GM10847 (cell line): ENCODE results near the gene BACH2.

Experiments
- POLR2A ChIP-seq: IDR thresholded peaks from 2 replicates; pipeline ENCODE4 v1.6.1; 2011; ENCODE audit not compliant: insufficient read length; ENCODE audit errors: extremely low read depth

The BACH2 gene

GRCh38 chr6:90192857-90193256 lies 103.8 kb downstream of the BACH2 start:
- no peak for TF ChIP-seq POLR2A

DNA sequence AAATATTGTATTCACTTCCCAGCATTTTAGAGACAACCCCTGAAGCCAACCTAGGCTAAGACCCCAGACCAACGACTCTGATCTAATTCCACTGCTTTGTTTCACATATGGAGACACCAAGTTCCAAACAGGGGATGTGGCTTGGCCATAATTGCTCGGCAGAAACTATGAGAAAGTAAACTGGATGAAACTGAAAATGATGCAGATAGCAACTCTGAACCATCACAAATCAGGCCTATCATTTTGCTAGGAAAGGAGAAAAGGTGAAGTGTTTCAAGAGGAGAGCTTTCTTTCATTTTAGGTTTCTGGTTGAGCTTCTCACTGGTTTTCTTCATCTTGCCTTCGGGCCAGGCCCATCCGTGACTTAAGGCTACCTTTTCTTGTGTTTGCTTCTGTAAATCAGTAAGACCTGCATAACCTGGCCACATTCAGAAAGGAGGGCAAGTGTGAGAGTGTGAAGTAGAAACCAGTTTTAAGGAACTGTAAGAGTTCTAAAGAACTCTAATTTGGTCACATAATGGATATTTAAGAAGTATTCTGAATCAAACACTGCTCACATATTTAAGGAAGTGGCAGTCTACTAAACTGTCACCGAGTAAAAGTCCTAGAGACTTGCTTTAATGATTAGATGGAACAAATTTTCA lies 105.8 kb downstream of the BACH2 start:
- TF ChIP-seq POLR2A, result no peak

DNA sequence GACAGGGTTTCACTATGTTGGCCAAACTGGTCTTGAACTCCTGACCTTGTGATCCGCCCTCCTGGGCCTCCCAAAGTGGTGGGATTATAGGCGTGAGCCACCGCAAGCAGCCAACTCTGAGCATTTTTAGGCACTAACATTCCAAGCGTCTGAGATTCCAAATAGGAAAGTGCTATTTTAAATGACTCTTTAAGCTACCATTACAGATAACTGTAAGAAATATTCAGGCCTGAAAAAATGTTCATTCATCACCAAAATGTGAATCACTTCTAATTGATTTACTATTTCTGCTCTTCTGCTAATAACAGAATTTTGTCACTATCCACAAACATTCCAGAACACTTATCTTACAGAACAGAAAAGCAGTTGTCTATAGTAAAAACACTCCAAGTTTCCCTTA lies 106.5 kb downstream of the BACH2 start:
- TF ChIP-seq POLR2A, result no peak

GRCh38 chr6:90187437-90188121 lies 109.1 kb downstream of the BACH2 start:
- no peak for TF ChIP-seq POLR2A

GRCh38 chr6:90186637-90187371 lies 109.8 kb downstream of the BACH2 start:
- no peak for TF ChIP-seq POLR2A

GRCh38 chr6:90186026-90186425 lies 110.6 kb downstream of the BACH2 start:
- no peak for TF ChIP-seq POLR2A

- TF ChIP-seq POLR2A, result no peak
Measured at GRCh38 chr6:90184334-90185298, 112.0 kb downstream of the BACH2 start.

GRCh38 chr6:90183587-90184333 lies 112.9 kb downstream of the BACH2 start:
- no peak for TF ChIP-seq POLR2A

GRCh38 chr6:90180526-90180925 lies 116.1 kb downstream of the BACH2 start:
- TF ChIP-seq POLR2A, result no peak

GRCh38 chr6:90179190-90180169 lies 117.2 kb downstream of the BACH2 start:
- TF ChIP-seq POLR2A, result no peak

- no peak for TF ChIP-seq POLR2A
Measured at GRCh38 chr6:90178384-90178855, 118.2 kb downstream of the BACH2 start.

GRCh38 chr6:90177544-90178383 lies 118.9 kb downstream of the BACH2 start:
- TF ChIP-seq POLR2A, result no peak
